A549 (cell line): ENCODE measurements around the gene CREG2. TPM values are rescaled to one million over a fixed set of nuclear protein-coding genes. Genes with fewer than 3 reads are reported as not detected.

ENCODE experiments used
- ATAC-seq, 2 experiments: fragments of 200-7000 bp in 1 of 2; fragments of >200 bp in 1 of 2; cut with Nextera tagmentation in 1 of 2; cut with Tn5 transposase in 1 of 2; 3 replicates each; pipeline versions ENCODE4 v1.8.0 to v1.9.1; 2018 to 2020; ENCODE audit warnings: mild to moderate bottlenecking in 1 of 2, moderate library complexity in 1 of 2
- CTCF ChIA-PET: fragments of 300-600 bp; sonication (Branson Sonifier 250); formaldehyde crosslinking; extraction: SDS; loops from one replicate; lab custom pipeline; 2021; ENCODE audit warnings: antibody characterized with exemption, inconsistent platforms; lab: Yijun Ruan, JAX
- POLR2A ChIA-PET: fragments of 350-600 bp; formaldehyde crosslinking; extraction: SDS; loops from one replicate; lab custom pipeline; 2021; ENCODE audit warnings: antibody characterized with exemption, inconsistent platforms; lab: Yijun Ruan, JAX
- DNase-seq, 2 experiments: peaks; one replicate each; pipeline versions ENCODE4 v3.0.0 to v3.0.0-alpha.2; 2011 to 2016; ENCODE audit warnings: low read depth in 1 of 2, low spot score in 1 of 2
- FAIRE-seq: peaks from 2 replicates; lab custom pipeline; 2011; peaks lifted over from hg19 to GRCh38; lab: Jason Lieb, UNC
- H3K27ac ChIP-seq, 2 experiments: fragments of >200 bp; sonication (Bioruptor Twin); formaldehyde crosslinking; 3 replicates each; pipeline ENCODE4 v1.5.1; 2016 to 2017
- H3K4me1 ChIP-seq: fragments of >200 bp; sonication (Bioruptor Twin); formaldehyde crosslinking; 3 replicates; pipeline ENCODE4 v1.6.1; 2016
- H3K4me2 ChIP-seq: fragments of >200 bp; sonication (Bioruptor Twin); formaldehyde crosslinking; 3 replicates; pipeline ENCODE4 v1.6.1; 2016
- H3K4me3 ChIP-seq: fragments of >200 bp; sonication (Bioruptor Twin); formaldehyde crosslinking; 3 replicates; pipeline ENCODE4 v1.5.1; 2016
- H3K9me3 ChIP-seq: fragments of >200 bp; sonication (Bioruptor Twin); formaldehyde crosslinking; 3 replicates; pipeline ENCODE4 v1.6.1; 2016
- BCL3 ChIP-seq: fragments of >200 bp; sonication (Bioruptor Twin); formaldehyde crosslinking; IDR thresholded peaks from 3 replicates; pipeline ENCODE4 v1.6.1; 2016
- BHLHE40 ChIP-seq: IDR thresholded peaks from 2 replicates; pipeline ENCODE4 v1.6.1; 2012; ENCODE audit warnings: low read depth, low read length, inconsistent platforms
- CBX2 ChIP-seq: fragments of 200-600 bp; sonication (generic); IDR thresholded peaks from 2 replicates; pipeline ENCODE4 v1.6.1; 2016; ENCODE audit warnings: low read depth, mild to moderate bottlenecking, borderline replicate concordance
- CHD4 ChIP-seq: fragments of 200-600 bp; sonication (generic); IDR thresholded peaks from 2 replicates; pipeline ENCODE4 v1.6.1; 2016; ENCODE audit warnings: antibody characterized with exemption, mild to moderate bottlenecking, borderline replicate concordance
- CTCF ChIP-seq: fragments of >200 bp; sonication (Bioruptor Twin); formaldehyde crosslinking; IDR thresholded peaks from 3 replicates; pipeline ENCODE4 v1.5.1; 2016
- E2F6 ChIP-seq: IDR thresholded peaks from 2 replicates; pipeline ENCODE4 v1.6.1; 2012; ENCODE audit warnings: low read depth, borderline replicate concordance
- ESRRA ChIP-seq: fragments of 150-350 bp; IDR thresholded peaks from 2 replicates; pipeline ENCODE4 v1.6.1; 2014; ENCODE audit warnings: mild to moderate bottlenecking, low read length, borderline replicate concordance
- FOSB ChIP-seq: fragments of 250-450 bp; sonication (Bioruptor Pico); IDR thresholded peaks from 2 replicates; pipeline ENCODE4 v1.5.0; 2020; ENCODE audit warnings: mild to moderate bottlenecking, moderate library complexity
- FOSL2 ChIP-seq, 2 experiments: fragments of 450-650 bp in 1 of 2; fragments of >200 bp in 1 of 2; sonication (Bioruptor Twin) in 1 of 2; formaldehyde crosslinking; IDR thresholded peaks; 2 replicates each; pipeline versions ENCODE4 v1.5.0 to v1.6.1; 2016 to 2020; ENCODE audit warnings: mild to moderate bottlenecking in 1 of 2, moderate library complexity in 1 of 2
- HDAC2 ChIP-seq: fragments of 200-600 bp; sonication (generic); IDR thresholded peaks from 2 replicates; pipeline ENCODE4 v1.6.1; 2016
- HES2 ChIP-seq: fragments of >200 bp; sonication (Bioruptor Twin); formaldehyde crosslinking; IDR thresholded peaks from 2 replicates; pipeline ENCODE4 v1.6.1; 2016
- HEYL ChIP-seq: fragments of 250-450 bp; sonication (Bioruptor Pico); IDR thresholded peaks from 2 replicates; pipeline ENCODE4 v1.8.0; 2021; ENCODE audit warnings: mild to moderate bottlenecking, moderate library complexity
- HMGXB4 ChIP-seq: fragments of 250-450 bp; sonication (Bioruptor Pico); IDR thresholded peaks from 2 replicates; pipeline ENCODE4 v1.5.0; 2021; ENCODE audit warnings: mild to moderate bottlenecking, moderate library complexity, borderline replicate concordance
- HOXB5 ChIP-seq: fragments of 250-450 bp; sonication (Bioruptor Pico); IDR thresholded peaks from 2 replicates; pipeline ENCODE4 v1.5.0; 2020; ENCODE audit warnings: mild to moderate bottlenecking, moderate library complexity
- JUNB ChIP-seq: fragments of >200 bp; sonication (Bioruptor Twin); formaldehyde crosslinking; IDR thresholded peaks from 2 replicates; pipeline ENCODE4 v1.6.1; 2016
- KDM5A ChIP-seq: fragments of 200-600 bp; sonication (generic); IDR thresholded peaks from 2 replicates; pipeline ENCODE4 v1.6.1; 2016; ENCODE audit warnings: antibody characterized with exemption, mild to moderate bottlenecking
- MAX ChIP-seq: IDR thresholded peaks from 2 replicates; pipeline ENCODE4 v1.6.1; 2012
- NPAS2 ChIP-seq: fragments of 250-450 bp; sonication (Bioruptor Pico); IDR thresholded peaks from 2 replicates; pipeline ENCODE4 v1.8.0; 2022; ENCODE audit warnings: mild to moderate bottlenecking, moderate library complexity, borderline replicate concordance
- PBX3 ChIP-seq: IDR thresholded peaks from 2 replicates; pipeline ENCODE4 v1.6.1; 2012
- RAD21 ChIP-seq, 2 experiments: fragments of >200 bp in 1 of 2; sonication (Bioruptor Twin) in 1 of 2; formaldehyde crosslinking in 1 of 2; IDR thresholded peaks in 1 of 2; conservative IDR thresholded peaks in 1 of 2; 2 replicates in 1 of 2; 3 replicates in 1 of 2; pipeline ENCODE4 v1.6.1; 2012 to 2018; ENCODE audit warnings: inconsistent platforms in 1 of 2
- RARB ChIP-seq: fragments of 250-450 bp; sonication (Bioruptor Pico); IDR thresholded peaks from 2 replicates; pipeline ENCODE4 v1.8.0; 2021; ENCODE audit warnings: mild to moderate bottlenecking, moderate library complexity
- RCOR1 ChIP-seq: fragments of 150-350 bp; IDR thresholded peaks from 2 replicates; pipeline ENCODE4 v1.6.1; 2014; ENCODE audit warnings: antibody characterized with exemption, low read length, low read depth
- TFCP2L1 ChIP-seq: fragments of 250-450 bp; sonication (Bioruptor Pico); IDR thresholded peaks from 2 replicates; pipeline ENCODE4 v1.5.0; 2021; ENCODE audit warnings: mild to moderate bottlenecking
- USF2 ChIP-seq: fragments of 450-650 bp; IDR thresholded peaks from 2 replicates; pipeline ENCODE4 v1.6.1; 2014; ENCODE audit warnings: antibody characterized with exemption
- ZFP36 ChIP-seq: fragments of 450-650 bp; IDR thresholded peaks from 2 replicates; pipeline ENCODE4 v1.6.1; 2014; ENCODE audit warnings: borderline replicate concordance; ENCODE audit not compliant: partially characterized antibody
- WGBS: methylation state at CpG from one replicate; pipeline ENCODE4 v1.1.6; 2017; ENCODE audit errors: missing lambda C conversion rate; 5-methylcytosine and 5-hydroxymethylcytosine counted together
- polyA plus RNA-seq, 4 experiments: library from polyadenylated mRNA; depleted of rRNA in 3 of 4; stranded (reverse); fragments of >200 nt; fragmentation: RNase III in 1 of 4; extraction: RNeasy Plus Mini Kit Qiagen cat#74134 plus additional on column Dnase treatment in 1 of 4; gene quantifications; 2 replicates in 3 of 4; 3 replicates in 1 of 4; pipeline ENCODE4 v1.2.3, GENCODE V29; 2011 to 2017

Gene CREG2
- polyA plus RNA-seq, 2 of the 4 experiments (the other 2 are of a cell fraction) = 1.5 to 1.6 TPM

GRCh38 chr2:101307503-101307902, 79.8 kb downstream of the CREG2 start:
- POLR2A ChIA-PET = interaction anchor here (1.4 kb wide), 1 partner anchor 9 kb away, joined by 5 read pairs; no protein-coding TSS in a partner anchor
- DNase-seq (no peak), FAIRE-seq (no peak)

GRCh38 chr2:101306410-101306809, 80.9 kb downstream of the CREG2 start:
- FAIRE-seq = no peak
- 92% methylated on average over 7 of the region's 7 CpGs for WGBS
- no peak for DNase-seq
- ChIA-PET POLR2A (no interaction called here), CTCF (interaction anchor here (1.2 kb wide), 1 partner anchor 36 kb away, joined by 4 read pairs; no protein-coding TSS in a partner anchor)
- H3K4me1 ChIP-seq = peaks cover 34% of the 10 kb centered on the region
- no peak for ATAC-seq
- no peak overlapping the region for H3K27ac ChIP-seq
- TF ChIP-seq HOXB5 (CRISPR knock-in tag) (no peak), BHLHE40 (no peak), HEYL (CRISPR knock-in tag) (no peak), BCL3 (no peak), KDM5A (no peak), RAD21 (conservative IDR thresholded peaks at IDR 0.05 in 1 of 2, IDR thresholded peaks at IDR 0.05 in 1 of 2) (no peak), CTCF (no peak), TFCP2L1 (CRISPR knock-in tag) (no peak), PBX3 (no peak), HES2 (no peak), ESRRA (no peak), ZFP36 (no peak), HDAC2 (no peak), CHD4 (no peak), FOSL2 (IDR thresholded peaks at IDR 0.05) (no peak), FOSL2 (CRISPR knock-in tag; IDR thresholded peaks at IDR 0.05) (no peak), E2F6 (no peak), JUNB (no peak), NPAS2 (CRISPR knock-in tag) (no peak)
- H3K4me3 ChIP-seq = peak overlapping the region; percentile 75; the same call in 1 of the 3 replicates
- H3K4me2 ChIP-seq = peak overlapping the region; percentile 85
- no peaks in the 10 kb centered on the region for H3K9me3 ChIP-seq

More at GRCh38 chr2:101307503-101307902, 79.8 kb downstream of the CREG2 start:
- H3K9me3 ChIP-seq = no peaks in the 10 kb centered on the region
- TF ChIP-seq USF2 (no peak), CHD4 (no peak), MAX (no peak), CBX2 (no peak), FOSB (CRISPR knock-in tag) (no peak), RARB (no peak), RCOR1 (no peak), HMGXB4 (CRISPR knock-in tag) (no peak)
- CTCF ChIA-PET = no interaction called here
- peaks cover 34% of the 10 kb centered on the region for H3K4me1 ChIP-seq
- WGBS = 35% methylated on average over 9 of the region's 9 CpGs
- H3K4me3 ChIP-seq = peak overlapping the region; percentile 75
- peak overlapping the region; percentile 83 to 92 for H3K27ac ChIP-seq
- peak overlapping the region; percentile 85 for H3K4me2 ChIP-seq
- no peak for ATAC-seq
